ENCODE measurements around the gene NPR3.
"Not testable (repeated sequence)": the region's sequence is repeated elsewhere in the genome, so short reads cannot be mapped to it uniquely, and the experiment has no call there.

GRCh38 chr5:32805462-32805861 lies 94.3 kb downstream of the NPR3 start:
- not testable (repeated sequence) for TF ChIP-seq CTCF (IDR thresholded peaks at IDR 0.05; ENCODE audit: low read length); EZH2 (IDR thresholded peaks at IDR 0.05; ENCODE audit: borderline replicate concordance, low read length)

Data from OCI-LY1 (cell line).